BLaER1 (cell line): ENCODE measurements around the gene RNH1.
A peak's percentile ranks its signal among the peaks of the same experiment; 100 is the strongest.
"Not testable (repeated sequence)": the region's sequence is repeated elsewhere in the genome, so short reads cannot be mapped to it uniquely, and the experiment has no call there.

Experiments used
- H3K27ac ChIP-seq: shearing (Covaris generic); formaldehyde crosslinking; 2 replicates; pipeline ENCODE4 v1.8.1; 2022
- H3K27me3 ChIP-seq: shearing (Covaris generic); formaldehyde crosslinking; 2 replicates; pipeline ENCODE4 v1.8.1; 2022
- H3K36me3 ChIP-seq: shearing (Covaris generic); formaldehyde crosslinking; 2 replicates; pipeline ENCODE4 v1.8.1; 2022
- H3K4me1 ChIP-seq: shearing (Covaris generic); formaldehyde crosslinking; 2 replicates; pipeline ENCODE4 v1.8.1; 2022
- H3K4me2 ChIP-seq: shearing (Covaris generic); formaldehyde crosslinking; 2 replicates; pipeline ENCODE4 v1.8.1; 2022
- H3K4me3 ChIP-seq: shearing (Covaris generic); formaldehyde crosslinking; 2 replicates; pipeline ENCODE4 v1.8.1; 2022
- H3K9ac ChIP-seq: shearing (Covaris generic); formaldehyde crosslinking; 2 replicates; pipeline ENCODE4 v1.8.1; 2022
- H3K9me3 ChIP-seq: shearing (Covaris generic); formaldehyde crosslinking; 2 replicates; pipeline ENCODE4 v1.8.1; 2022
- H4K20me1 ChIP-seq: shearing (Covaris generic); formaldehyde crosslinking; 2 replicates; pipeline ENCODE4 v1.8.1; 2022
- Cebpa-rat ChIP-seq: shearing (Covaris generic); IDR thresholded peaks from 2 replicates; pipeline ENCODE4 v1.8.1; 2022

The RNH1 gene

GRCh38 chr11:518463-519202 is 11.6 kb upstream of the RNH1 start:
- H3K4me3 ChIP-seq: peak overlapping the region; percentile 44
- H3K9me3 ChIP-seq: peaks cover 16% of the 10 kb centered on the region
- H3K27ac ChIP-seq: no peak overlapping the region
- peak overlapping the region; percentile 69 for H3K4me2 ChIP-seq
- H4K20me1 ChIP-seq: no peaks in the 10 kb centered on the region
- no peaks in the 10 kb centered on the region for H3K27me3 ChIP-seq
- H3K36me3 ChIP-seq: peaks cover 28% of the 10 kb centered on the region; the same call in 1 of the 2 replicates
- no peak overlapping the region for H3K9ac ChIP-seq
- TF ChIP-seq Cebpa-rat: no peak
- peaks cover 15% of the 10 kb centered on the region for H3K4me1 ChIP-seq

GRCh38 chr11:516918-517685 is 10.1 kb upstream of the RNH1 start:
- not testable (repeated sequence) for H3K4me3 ChIP-seq, H3K27me3 ChIP-seq, H3K4me2 ChIP-seq, H3K27ac ChIP-seq, H4K20me1 ChIP-seq, H3K9ac ChIP-seq
- Histone ChIP-seq H3K9me3 (peaks cover 16% of the 10 kb centered on the region), H3K36me3 (peaks cover 37% of the 10 kb centered on the region; the same call in 1 of the 2 replicates), H3K4me1 (peaks cover 24% of the 10 kb centered on the region)

GRCh38 chr11:516400-516799 is 9.4 kb upstream of the RNH1 start:
- H3K9me3 ChIP-seq: peaks cover 16% of the 10 kb centered on the region
- peaks cover 29% of the 10 kb centered on the region for H3K4me1 ChIP-seq
- H3K4me3 ChIP-seq: no peak overlapping the region
- H3K36me3 ChIP-seq: peaks cover 37% of the 10 kb centered on the region; the same call in 1 of the 2 replicates
- TF ChIP-seq Cebpa-rat: no peak
- no peaks in the 10 kb centered on the region for H3K27me3 ChIP-seq
- H3K27ac ChIP-seq: no peak overlapping the region
- H4K20me1 ChIP-seq: no peaks in the 10 kb centered on the region
- H3K4me2 ChIP-seq: no peak overlapping the region
- no peak overlapping the region for H3K9ac ChIP-seq

- peaks cover 44% of the 10 kb centered on the region for H3K36me3 ChIP-seq
- H3K4me1 ChIP-seq: peaks cover 22% of the 10 kb centered on the region
- H3K4me2 ChIP-seq: no peak overlapping the region
- H3K9me3 ChIP-seq: peaks cover 16% of the 10 kb centered on the region
- H3K9ac ChIP-seq: no peak overlapping the region
- no peak overlapping the region for H3K4me3 ChIP-seq
- H3K27me3 ChIP-seq: no peaks in the 10 kb centered on the region
- H4K20me1 ChIP-seq: no peaks in the 10 kb centered on the region
- H3K27ac ChIP-seq: no peak overlapping the region
- no peak for TF ChIP-seq Cebpa-rat
Observed at GRCh38 chr11:515131-515530, 8.1 kb upstream of the RNH1 start.

GRCh38 chr11:514606-515005 is 7.6 kb upstream of the RNH1 start:
- no peaks in the 10 kb centered on the region for H3K27me3 ChIP-seq
- no peak overlapping the region for H3K9ac ChIP-seq
- peaks cover 22% of the 10 kb centered on the region for H3K4me1 ChIP-seq
- H3K27ac ChIP-seq: no peak overlapping the region
- H3K36me3 ChIP-seq: peaks cover 49% of the 10 kb centered on the region
- TF ChIP-seq Cebpa-rat: 0 out of 2 replicates have a peak, but pooled peaks have one; percentile 56
- peaks cover 16% of the 10 kb centered on the region for H3K9me3 ChIP-seq
- no peak overlapping the region for H3K4me2 ChIP-seq
- H4K20me1 ChIP-seq: no peaks in the 10 kb centered on the region
- no peak overlapping the region for H3K4me3 ChIP-seq

- no peaks in the 10 kb centered on the region for H3K27me3 ChIP-seq
- peaks cover 16% of the 10 kb centered on the region for H3K9me3 ChIP-seq
- no peak overlapping the region for H3K27ac ChIP-seq
- H3K9ac ChIP-seq: peak overlapping the region; percentile 6; the same call in 1 of the 2 replicates
- no peak overlapping the region for H3K4me2 ChIP-seq
- no peak for TF ChIP-seq Cebpa-rat
- H4K20me1 ChIP-seq: no peaks in the 10 kb centered on the region
- peaks cover 22% of the 10 kb centered on the region for H3K4me1 ChIP-seq
- H3K4me3 ChIP-seq: no peak overlapping the region
- H3K36me3 ChIP-seq: peaks cover 55% of the 10 kb centered on the region
Observed at GRCh38 chr11:512761-513595, 5.9 kb upstream of the RNH1 start.

- no peak for TF ChIP-seq Cebpa-rat
- no peak overlapping the region for H3K27ac ChIP-seq
Observed at GRCh38 chr11:508956-509355, 1.9 kb upstream of the RNH1 start.

GRCh38 chr11:507727-508515 is 879 bp upstream of the RNH1 start:
- H3K9ac ChIP-seq: peak overlapping the region; percentile 84
- H3K4me1 ChIP-seq: peaks cover 52% of the 10 kb centered on the region
- peak overlapping the region; percentile 97 for H3K4me2 ChIP-seq
- H3K27ac ChIP-seq: peak overlapping the region; percentile 89
- TF ChIP-seq Cebpa-rat: no peak
- H3K4me3 ChIP-seq: peak overlapping the region; percentile 83
- H4K20me1 ChIP-seq: peaks cover 32% of the 10 kb centered on the region
- H3K36me3 ChIP-seq: peaks cover 22% of the 10 kb centered on the region
- H3K27me3 ChIP-seq: peaks cover 31% of the 10 kb centered on the region
- no peaks in the 10 kb centered on the region for H3K9me3 ChIP-seq

More at GRCh38 chr11:508956-509355, 1.9 kb upstream of the RNH1 start:
- peaks cover 21% of the 10 kb centered on the region for H4K20me1 ChIP-seq
- H3K27me3 ChIP-seq: peaks cover 22% of the 10 kb centered on the region
- H3K4me1 ChIP-seq: peaks cover 51% of the 10 kb centered on the region
- no peak overlapping the region for H3K4me2 ChIP-seq
- peaks cover 29% of the 10 kb centered on the region for H3K36me3 ChIP-seq
- no peak overlapping the region for H3K9ac ChIP-seq
- no peaks in the 10 kb centered on the region for H3K9me3 ChIP-seq
- H3K4me3 ChIP-seq: no peak overlapping the region
